Spleen (tissue), 11 donors: Measurements from ENCODE around the gene MARCHF10. TPM values are rescaled to one million over a fixed set of nuclear protein-coding genes. Genes with fewer than 3 reads are reported as not detected.

Source experiments
- DNase-seq: peaks from one replicate; pipeline ENCODE4 v3.0.0-alpha.2; 2020
- H3K27ac ChIP-seq, 8 donors: fragments of 200-600 bp; sonication (generic) in 7 of 8; 1 replicate in 4 of 8; 2 replicates in 4 of 8; pipeline versions ENCODE4 v1.5.0 to v1.8.0; 2016 to 2021; ENCODE audit warnings: inconsistent platforms in 4 of 8, mild to moderate bottlenecking in 4 of 8, moderate library complexity in 1 of 8
- H3K27me3 ChIP-seq, 7 donors: fragments of 200-600 bp; sonication (generic) in 6 of 7; replicated peaks in 1 of 7; 1 replicate in 4 of 7; 2 replicates in 3 of 7; pipeline versions ENCODE4 v1.5.0 to v1.8.0; 2016 to 2021; ENCODE audit warnings: inconsistent platforms in 3 of 7, mild to moderate bottlenecking in 1 of 7
- H3K36me3 ChIP-seq, 6 donors: fragments of 200-600 bp; sonication (generic) in 5 of 6; 1 replicate in 4 of 6; 2 replicates in 2 of 6; pipeline versions ENCODE4 v1.5.0 to v1.8.0; 2016 to 2021; ENCODE audit warnings: inconsistent platforms in 2 of 6
- H3K4me1 ChIP-seq, 6 donors: fragments of 200-600 bp; sonication (generic) in 5 of 6; 1 replicate in 3 of 6; 2 replicates in 3 of 6; pipeline versions ENCODE4 v1.5.0 to v1.8.0; 2016 to 2021; ENCODE audit warnings: inconsistent platforms in 3 of 6
- H3K4me3 ChIP-seq, 8 donors: fragments of 200-600 bp; sonication (generic) in 7 of 8; 1 replicate in 4 of 8; 2 replicates in 4 of 8; pipeline versions ENCODE4 v1.5.0 to v1.8.0; 2016 to 2021; ENCODE audit warnings: inconsistent platforms in 4 of 8, mild to moderate bottlenecking in 4 of 8, moderate library complexity in 2 of 8
- H3K9me3 ChIP-seq, 8 donors: fragments of 200-600 bp; sonication (generic) in 7 of 8; 1 replicate in 4 of 8; 2 replicates in 4 of 8; pipeline versions ENCODE4 v1.5.0 to v1.8.0; 2016 to 2021; ENCODE audit warnings: inconsistent platforms in 4 of 8
- POLR2A ChIP-seq, 3 donors: fragments of 450-650 bp; IDR thresholded peaks; one replicate each; pipeline ENCODE4 v1.5.1; 2017; ENCODE audit warnings: antibody characterized with exemption in 3 of 3, mild to moderate bottlenecking in 1 of 3
- POLR2AphosphoS5 ChIP-seq, 3 donors: sonication (generic); formaldehyde crosslinking; IDR thresholded peaks; one replicate each; pipeline ENCODE4 v1.5.1; 2017; ENCODE audit warnings: antibody characterized with exemption in 3 of 3
- WGBS, 5 donors: extraction: QIAGEN DNeasy Blood & Tissue Kit in 3 of 5; methylation state at CpG; one replicate each; pipeline versions ENCODE4 v1.1.5 to v1.1.7; 2013 to 2018; 5-methylcytosine and 5-hydroxymethylcytosine counted together
- intact Hi-C: fragments of 100-400 bp; cut with DNase I; formaldehyde crosslinking; loops from one replicate; pipeline ENCODE4 v1.15.0; 2023; ENCODE audit warnings: low total_unique reads
- polyA plus RNA-seq, 3 donors: library from polyadenylated mRNA; stranded (reverse); fragments of 200-250 nt; gene quantifications; one replicate each; pipeline ENCODE4 v1.2.1, GENCODE V29; 2013
- total RNA-seq, 7 donors: library from RNA; depleted of rRNA in 3 of 7; stranded (reverse); fragments of >200 nt in 3 of 7; fragmentation: NEBNext Ultra II Directional in 4 of 7; extraction: Animal tissue kit (Norgen Biotek cat#: 25700) in 4 of 7; gene quantifications; one replicate each; pipeline versions ENCODE4 v1.1.0 to v1.2.1, GENCODE V29; 2016 to 2021
- TF ChIP-seq, protein P1 (sequence below), 11 experiments: fragments of 200-600 bp in 7 of 11; fragments of 450-650 bp in 4 of 11; sonication (generic) in 4 of 11; IDR thresholded peaks in 8 of 11; conservative IDR thresholded peaks in 3 of 11; 1 replicate in 7 of 11; 2 replicates in 4 of 11; pipeline versions ENCODE4 v1.4.0 to v1.8.0; 2016 to 2021; ENCODE audit warnings: antibody characterized with exemption in 11 of 11, inconsistent platforms in 4 of 11, mild to moderate bottlenecking in 1 of 11
- donor health status: healthy with polysubstance abuse.
- donor health status: DM: no; HTN: no; CAD: no; lungs with moderate emphysema.
- donor health status: DM: no; HTN: no; CAD: no.
- donor health status: Bipolar disorder and iron deficiency.
- donor health status: healthy.
- donor health status: DM: no; HTN: no; CAD: no.
- donor health status: DM: yes; HTN: yes; CAD: no.

The MARCHF10 gene
- total and polyA plus RNA-seq, 10 donors = 0.15 to 0.32 (median 0.26) TPM; not detected in 7

DNA sequence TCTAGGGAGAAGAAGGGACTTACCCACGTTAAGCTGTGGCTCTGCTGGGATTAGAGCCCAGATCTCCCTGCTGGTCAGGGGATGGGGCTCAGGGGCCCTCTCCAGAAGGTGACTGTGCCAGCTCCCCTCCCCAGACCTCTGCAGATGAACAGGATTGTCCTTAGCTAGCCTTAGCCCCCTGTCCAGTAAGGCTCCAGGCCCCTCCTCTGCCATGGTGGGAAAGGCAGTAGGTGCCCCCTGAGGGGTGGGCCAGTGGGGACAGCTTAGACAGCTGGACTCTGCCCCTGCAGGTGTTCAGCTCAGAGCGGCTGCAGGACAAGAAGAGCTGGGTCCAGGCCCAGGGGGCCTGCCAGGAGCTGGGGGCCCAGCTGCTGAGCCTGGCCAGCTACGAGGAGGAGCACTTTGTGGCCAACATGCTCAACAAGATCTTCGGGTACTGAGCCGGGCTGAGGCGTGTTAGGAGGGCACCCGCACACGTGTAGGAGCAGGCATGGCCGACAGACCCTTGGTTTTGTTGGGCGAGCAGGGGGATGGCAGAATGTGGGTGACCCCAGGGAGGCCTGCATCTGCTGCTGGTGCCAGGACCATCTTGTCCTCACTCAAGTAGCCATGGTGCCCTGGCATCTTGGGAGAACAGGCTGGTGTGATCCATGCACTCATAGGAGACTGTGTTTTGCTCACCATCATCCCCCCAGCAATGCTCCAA is 129.7 kb downstream of the MARCHF10 start:
- intact Hi-C loops = no loop called here
- peaks cover 0 to 60% (median 0%) of the 10 kb centered on the region in 6 donors for H3K36me3 ChIP-seq
- TF ChIP-seq, protein P1, sequence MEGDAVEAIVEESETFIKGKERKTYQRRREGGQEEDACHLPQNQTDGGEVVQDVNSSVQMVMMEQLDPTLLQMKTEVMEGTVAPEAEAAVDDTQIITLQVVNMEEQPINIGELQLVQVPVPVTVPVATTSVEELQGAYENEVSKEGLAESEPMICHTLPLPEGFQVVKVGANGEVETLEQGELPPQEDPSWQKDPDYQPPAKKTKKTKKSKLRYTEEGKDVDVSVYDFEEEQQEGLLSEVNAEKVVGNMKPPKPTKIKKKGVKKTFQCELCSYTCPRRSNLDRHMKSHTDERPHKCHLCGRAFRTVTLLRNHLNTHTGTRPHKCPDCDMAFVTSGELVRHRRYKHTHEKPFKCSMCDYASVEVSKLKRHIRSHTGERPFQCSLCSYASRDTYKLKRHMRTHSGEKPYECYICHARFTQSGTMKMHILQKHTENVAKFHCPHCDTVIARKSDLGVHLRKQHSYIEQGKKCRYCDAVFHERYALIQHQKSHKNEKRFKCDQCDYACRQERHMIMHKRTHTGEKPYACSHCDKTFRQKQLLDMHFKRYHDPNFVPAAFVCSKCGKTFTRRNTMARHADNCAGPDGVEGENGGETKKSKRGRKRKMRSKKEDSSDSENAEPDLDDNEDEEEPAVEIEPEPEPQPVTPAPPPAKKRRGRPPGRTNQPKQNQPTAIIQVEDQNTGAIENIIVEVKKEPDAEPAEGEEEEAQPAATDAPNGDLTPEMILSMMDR (IDR thresholded peaks at IDR 0.05 in 8 of 11, conservative IDR thresholded peaks at IDR 0.05 in 3 of 11) = no peak
- no peak for TF ChIP-seq POLR2AphosphoS5 (IDR thresholded peaks at IDR 0.05)
- TF ChIP-seq POLR2A (IDR thresholded peaks at IDR 0.05) = no peak
- no peak for DNase-seq
- H3K4me1 ChIP-seq = no peaks in the 10 kb centered on the region
- H3K27ac ChIP-seq = no peak overlapping the region
- no peaks in the 10 kb centered on the region for H3K27me3 ChIP-seq
- H3K4me3 ChIP-seq = no peak overlapping the region
- 89 to 95% (median 91%) methylated on average over 8 to 10 of the region's 10 CpGs for WGBS, 5 donors
- H3K9me3 ChIP-seq = no peaks in the 10 kb centered on the region

DNA sequence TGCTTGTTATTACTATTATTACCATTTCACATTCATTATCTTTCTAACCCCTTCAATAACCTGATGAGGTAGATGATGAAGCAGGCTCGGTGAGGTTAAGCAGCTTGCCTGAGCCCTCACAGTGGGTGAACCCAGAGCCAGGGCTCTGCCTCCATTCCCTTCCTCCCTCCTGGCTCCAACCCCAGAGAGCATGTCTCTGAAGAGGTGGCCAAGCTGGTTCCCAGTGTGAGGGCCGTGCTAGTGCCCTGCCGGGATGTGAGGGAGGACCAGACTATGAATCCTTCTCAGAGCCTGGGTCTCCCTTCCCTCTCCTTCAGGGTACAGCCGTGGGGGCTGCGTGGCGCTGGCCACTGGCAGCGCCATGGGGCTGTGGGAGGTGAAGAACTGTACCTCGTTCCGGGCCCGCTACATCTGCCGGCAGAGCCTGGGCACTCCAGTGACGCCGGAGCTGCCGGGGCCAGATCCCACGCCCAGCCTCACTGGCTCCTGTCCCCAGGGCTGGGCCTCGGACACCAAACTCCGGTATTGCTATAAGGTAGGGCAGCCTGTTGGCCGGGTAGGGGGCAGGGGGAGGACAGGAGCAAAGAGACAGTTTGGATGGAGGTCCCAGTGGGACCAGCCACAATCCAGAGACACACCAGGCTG is 131.0 kb downstream of the MARCHF10 start:
- 89 to 98% (median 93%) methylated on average over 5 to 18 of the region's 18 CpGs for WGBS, 5 donors
- no peak for DNase-seq

GRCh38 chr17:62676231-62676943 is 131.7 kb downstream of the MARCHF10 start:
- H3K27ac ChIP-seq = no peak overlapping the region
- H3K4me3 ChIP-seq = no peak overlapping the region
- H3K36me3 ChIP-seq = peaks cover 0 to 47% (median 0%) of the 10 kb centered on the region in 6 donors
- intact Hi-C loops = no loop called here
- no peaks in the 10 kb centered on the region for H3K9me3 ChIP-seq
- peaks cover 0 to 5% (median 0%) of the 10 kb centered on the region in 7 donors for H3K27me3 ChIP-seq
- no peak for DNase-seq
- TF ChIP-seq POLR2AphosphoS5 (IDR thresholded peaks at IDR 0.05) (no peak), POLR2A (IDR thresholded peaks at IDR 0.05) (no peak)
- TF ChIP-seq, protein P1 (IDR thresholded peaks at IDR 0.05 in 8 of 11, conservative IDR thresholded peaks at IDR 0.05 in 3 of 11) = no peak
- no peaks in the 10 kb centered on the region for H3K4me1 ChIP-seq
- WGBS, 5 donors = 87 to 96% (median 91%) methylated on average over 12 to 16 of the region's 16 CpGs

More for the DNA sequence above, 131.0 kb downstream of the MARCHF10 start:
- Histone ChIP-seq H3K27me3 (peaks cover 0 to under 1% (median 0%) of the 10 kb centered on the region in 7 donors), H3K4me1 (no peaks in the 10 kb centered on the region), H3K27ac (no peak overlapping the region), H3K4me3 (no peak overlapping the region), H3K36me3 (peaks cover 0 to 54% (median 0%) of the 10 kb centered on the region in 6 donors), H3K9me3 (no peaks in the 10 kb centered on the region)
- TF ChIP-seq POLR2A (IDR thresholded peaks at IDR 0.05) = no peak
- no peak for TF ChIP-seq POLR2AphosphoS5 (IDR thresholded peaks at IDR 0.05)
- TF ChIP-seq, protein P1 (IDR thresholded peaks at IDR 0.05 in 8 of 11, conservative IDR thresholded peaks at IDR 0.05 in 3 of 11) = no peak
- intact Hi-C loops = no loop called here
